ENCODE results near the gene C2CD4D.

GRCh38 chr1:151803915-151804314, 35.7 kb downstream of the C2CD4D start:
- no peak for TF ChIP-seq POLR2A (IDR thresholded peaks at IDR 0.05)
- TF ChIP-seq, protein P1, sequence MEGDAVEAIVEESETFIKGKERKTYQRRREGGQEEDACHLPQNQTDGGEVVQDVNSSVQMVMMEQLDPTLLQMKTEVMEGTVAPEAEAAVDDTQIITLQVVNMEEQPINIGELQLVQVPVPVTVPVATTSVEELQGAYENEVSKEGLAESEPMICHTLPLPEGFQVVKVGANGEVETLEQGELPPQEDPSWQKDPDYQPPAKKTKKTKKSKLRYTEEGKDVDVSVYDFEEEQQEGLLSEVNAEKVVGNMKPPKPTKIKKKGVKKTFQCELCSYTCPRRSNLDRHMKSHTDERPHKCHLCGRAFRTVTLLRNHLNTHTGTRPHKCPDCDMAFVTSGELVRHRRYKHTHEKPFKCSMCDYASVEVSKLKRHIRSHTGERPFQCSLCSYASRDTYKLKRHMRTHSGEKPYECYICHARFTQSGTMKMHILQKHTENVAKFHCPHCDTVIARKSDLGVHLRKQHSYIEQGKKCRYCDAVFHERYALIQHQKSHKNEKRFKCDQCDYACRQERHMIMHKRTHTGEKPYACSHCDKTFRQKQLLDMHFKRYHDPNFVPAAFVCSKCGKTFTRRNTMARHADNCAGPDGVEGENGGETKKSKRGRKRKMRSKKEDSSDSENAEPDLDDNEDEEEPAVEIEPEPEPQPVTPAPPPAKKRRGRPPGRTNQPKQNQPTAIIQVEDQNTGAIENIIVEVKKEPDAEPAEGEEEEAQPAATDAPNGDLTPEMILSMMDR (IDR thresholded peaks at IDR 0.05), result no peak
- no peak for TF ChIP-seq POLR2AphosphoS5 (IDR thresholded peaks at IDR 0.05; ENCODE audit: insufficient read depth in 1 of 2, low read depth in 1 of 2)
